ENCODE measurements around the gene THAP7.

THAP7 gene

GRCh38 chr22:20962491-20962945 lies 39.4 kb downstream of the THAP7 start:
- DNase-seq = peak; percentile 5

- DNase-seq = no peak
Measured at GRCh38 chr22:20960609-20961008, 41.3 kb downstream of the THAP7 start.

GRCh38 chr22:20959578-20960461 lies 42.1 kb downstream of the THAP7 start:
- DNase-seq = no peak

- no peak for DNase-seq
Measured at GRCh38 chr22:20957683-20958431, 44.1 kb downstream of the THAP7 start.

- no peak for DNase-seq
Measured at GRCh38 chr22:20957102-20957682, 44.7 kb downstream of the THAP7 start.

GRCh38 chr22:20956258-20957101 lies 45.4 kb downstream of the THAP7 start:
- DNase-seq = no peak

- no peak for DNase-seq
Measured at GRCh38 chr22:20955548-20955947, 46.4 kb downstream of the THAP7 start.

- no peak for DNase-seq
Measured at GRCh38 chr22:20953668-20954500, 48.0 kb downstream of the THAP7 start.

- DNase-seq = no peak
Measured at GRCh38 chr22:20953342-20953608, 48.6 kb downstream of the THAP7 start.

GRCh38 chr22:20952544-20953341 lies 49.2 kb downstream of the THAP7 start:
- DNase-seq = no peak

GRCh38 chr22:20951932-20952380 lies 50.0 kb downstream of the THAP7 start:
- no peak for DNase-seq

- no peak for DNase-seq
Measured at GRCh38 chr22:20951151-20951931, 50.6 kb downstream of the THAP7 start.

- DNase-seq = no peak
Measured at GRCh38 chr22:20949698-20950183, 52.2 kb downstream of the THAP7 start.

Data from 8988T (cell line).